NCI-H69 (cell line): ENCODE results near the gene ABCD2.
"Not testable (repeated sequence)": the region's sequence is repeated elsewhere in the genome, so short reads cannot be mapped to it uniquely, and the experiment has no call there.

Experiments
- DNase-seq: peaks from one replicate; lab custom pipeline; 2025; lab: John Stamatoyannopoulos, UW

Gene ABCD2

GRCh38 chr12:39612250-39612649 lies 7.4 kb downstream of the ABCD2 start:
- DNase-seq: no peak

- no peak for DNase-seq
These were observed 7.8 kb downstream of the ABCD2 start for GRCh38 chr12:39611818-39612217.

GRCh38 chr12:39610436-39611025 lies 9.1 kb downstream of the ABCD2 start:
- DNase-seq: no peak

- DNase-seq: no peak
These were observed 12.7 kb downstream of the ABCD2 start for GRCh38 chr12:39606712-39607423.

GRCh38 chr12:39605996-39606395 lies 13.6 kb downstream of the ABCD2 start:
- DNase-seq: no peak

- no peak for DNase-seq
These were observed 14.1 kb downstream of the ABCD2 start for GRCh38 chr12:39605501-39605900.

- DNase-seq: no peak
These were observed 16.5 kb downstream of the ABCD2 start for GRCh38 chr12:39603065-39603464.

- DNase-seq: not testable (repeated sequence)
These were observed 17.7 kb downstream of the ABCD2 start for GRCh38 chr12:39601951-39602350.

- no peak for DNase-seq
These were observed 23.7 kb downstream of the ABCD2 start for GRCh38 chr12:39595928-39596327.

- no peak for DNase-seq
These were observed 27.3 kb downstream of the ABCD2 start for GRCh38 chr12:39592295-39592694.

- no peak for DNase-seq
These were observed 31.3 kb downstream of the ABCD2 start for GRCh38 chr12:39588348-39588747.

- DNase-seq: peak; percentile 3
These were observed 32.4 kb downstream of the ABCD2 start for GRCh38 chr12:39587225-39587624.

GRCh38 chr12:39586816-39587215 lies 32.8 kb downstream of the ABCD2 start:
- no peak for DNase-seq

GRCh38 chr12:39581592-39581991 lies 38.0 kb downstream of the ABCD2 start:
- DNase-seq: no peak

GRCh38 chr12:39575498-39575875 lies 44.1 kb downstream of the ABCD2 start:
- DNase-seq: no peak

- no peak for DNase-seq
These were observed 44.7 kb downstream of the ABCD2 start for GRCh38 chr12:39574785-39575497.

- no peak for DNase-seq
These were observed 45.2 kb downstream of the ABCD2 start for GRCh38 chr12:39574378-39574777.

- DNase-seq: no peak
These were observed 45.6 kb downstream of the ABCD2 start for GRCh38 chr12:39573971-39574370.

GRCh38 chr12:39572551-39572950 lies 47.1 kb downstream of the ABCD2 start:
- DNase-seq: no peak

GRCh38 chr12:39571351-39571750 lies 48.3 kb downstream of the ABCD2 start:
- DNase-seq: no peak

GRCh38 chr12:39553476-39553875 lies 66.1 kb downstream of the ABCD2 start:
- no peak for DNase-seq

- DNase-seq: not testable (repeated sequence)
These were observed 75.4 kb downstream of the ABCD2 start for GRCh38 chr12:39544211-39544610.

GRCh38 chr12:39541471-39541870 lies 78.1 kb downstream of the ABCD2 start:
- no peak for DNase-seq
